ENCODE measurements around the gene ATP2B3. TPM values are rescaled to one million over a fixed set of nuclear protein-coding genes. Genes with fewer than 3 reads are reported as not detected.

The ATP2B3 gene
- total RNA-seq, 1 donor from 2014 or later = 0.43 TPM

DNA sequence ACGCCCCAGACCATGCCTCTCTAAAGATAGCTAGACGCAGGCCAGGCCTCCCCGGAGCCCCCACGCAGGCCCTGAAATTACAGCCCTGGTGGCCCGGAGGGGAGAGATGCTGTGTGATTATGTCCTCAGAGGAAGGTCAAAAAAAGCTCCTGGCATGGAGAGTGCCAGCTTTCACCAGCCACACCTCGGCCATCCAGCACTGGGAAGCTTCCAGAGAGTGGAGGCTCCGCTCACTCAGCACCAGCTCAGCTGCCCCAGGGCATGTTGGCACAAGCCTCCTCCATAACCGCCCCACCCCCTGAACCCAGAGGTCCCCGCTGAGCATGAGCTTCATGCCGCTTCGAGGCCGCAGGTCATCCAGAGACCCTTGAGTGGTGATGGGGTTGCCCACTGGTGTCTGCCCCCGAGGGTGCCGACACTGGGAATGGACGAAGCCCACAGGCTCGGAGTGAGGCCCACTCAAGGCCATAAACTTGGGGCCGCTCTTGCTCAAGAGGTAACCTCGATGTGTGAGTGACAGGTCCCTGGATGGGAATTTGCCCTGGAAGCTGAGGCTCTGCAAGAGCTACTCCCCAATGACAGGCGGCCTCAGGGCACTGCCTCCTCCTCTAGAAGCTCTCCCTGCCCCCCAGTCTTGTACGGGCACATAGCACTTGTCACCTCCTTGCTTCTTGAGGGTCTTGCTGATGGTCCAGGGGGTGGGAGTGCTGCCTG is 27.1 kb upstream of the ATP2B3 start:
- TF ChIP-seq CTCF (conservative IDR thresholded peaks at IDR 0.05) = no peak
- no peaks in the 10 kb centered on the region for H3K9me3 Mint-ChIP-seq
- no peak overlapping the region for H3K4me3 Mint-ChIP-seq
- no peaks in the 10 kb centered on the region for H3K36me3 Mint-ChIP-seq
- H3K27me3 Mint-ChIP-seq = no peaks in the 10 kb centered on the region
- peaks cover 5% of the 10 kb centered on the region for H3K4me1 Mint-ChIP-seq (ENCODE audit: unreplicated experiment)
- no peak overlapping the region for H3K27ac Mint-ChIP-seq
- DNase-seq (ENCODE audit: extremely low spot score, unreplicated experiment) = no peak

- H3K4me3 Mint-ChIP-seq = no peak overlapping the region
- H3K9me3 Mint-ChIP-seq = no peaks in the 10 kb centered on the region
- peaks cover 5% of the 10 kb centered on the region for H3K4me1 Mint-ChIP-seq (ENCODE audit: unreplicated experiment)
- no peak for TF ChIP-seq CTCF (conservative IDR thresholded peaks at IDR 0.05)
- no peaks in the 10 kb centered on the region for H3K36me3 Mint-ChIP-seq
- no peaks in the 10 kb centered on the region for H3K27me3 Mint-ChIP-seq
- H3K27ac Mint-ChIP-seq = no peak overlapping the region
- DNase-seq (ENCODE audit: extremely low spot score, unreplicated experiment) = no peak
Observed at GRCh38 chrX:153491351-153491914, 26.0 kb upstream of the ATP2B3 start.

DNA sequence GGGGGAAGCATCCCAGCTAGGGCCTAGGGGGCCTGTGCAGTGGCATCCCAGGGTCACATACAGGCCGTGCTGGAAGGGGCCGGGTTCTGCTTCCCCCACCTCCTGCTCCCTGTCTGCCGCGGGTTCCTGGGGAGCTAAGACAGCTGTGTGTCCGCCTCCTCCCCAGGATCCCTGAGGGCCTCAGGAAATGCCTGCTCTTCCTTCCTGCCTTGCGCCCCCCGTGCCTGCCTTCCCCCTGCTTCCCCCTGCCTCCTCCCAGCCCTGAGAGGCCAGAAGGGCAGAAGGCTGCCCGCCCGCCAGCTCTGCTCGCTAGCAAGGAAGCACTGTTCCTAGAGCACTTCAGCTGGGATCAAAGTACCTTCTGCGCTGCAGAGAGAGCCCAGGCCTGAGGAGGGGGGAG is 25.5 kb upstream of the ATP2B3 start:
- Mint-ChIP-seq H3K27ac (no peak overlapping the region), H3K27me3 (no peaks in the 10 kb centered on the region), H3K4me3 (no peak overlapping the region), H3K4me1 (ENCODE audit: unreplicated experiment) (peaks cover 5% of the 10 kb centered on the region), H3K36me3 (no peaks in the 10 kb centered on the region), H3K9me3 (no peaks in the 10 kb centered on the region)
- no peak for TF ChIP-seq CTCF (conservative IDR thresholded peaks at IDR 0.05)
- no peak for DNase-seq (ENCODE audit: extremely low spot score, unreplicated experiment)

- no peaks in the 10 kb centered on the region for H3K27me3 Mint-ChIP-seq
- no peak overlapping the region for H3K27ac Mint-ChIP-seq
- H3K9me3 Mint-ChIP-seq = no peaks in the 10 kb centered on the region
- DNase-seq (ENCODE audit: extremely low spot score, unreplicated experiment) = no peak
- no peak overlapping the region for H3K4me3 Mint-ChIP-seq
- H3K4me1 Mint-ChIP-seq (ENCODE audit: unreplicated experiment) = peaks cover 5% of the 10 kb centered on the region
- no peak for TF ChIP-seq CTCF (conservative IDR thresholded peaks at IDR 0.05)
- H3K36me3 Mint-ChIP-seq = no peaks in the 10 kb centered on the region
Observed at GRCh38 chrX:153492543-153492942, 24.9 kb upstream of the ATP2B3 start.

DNA sequence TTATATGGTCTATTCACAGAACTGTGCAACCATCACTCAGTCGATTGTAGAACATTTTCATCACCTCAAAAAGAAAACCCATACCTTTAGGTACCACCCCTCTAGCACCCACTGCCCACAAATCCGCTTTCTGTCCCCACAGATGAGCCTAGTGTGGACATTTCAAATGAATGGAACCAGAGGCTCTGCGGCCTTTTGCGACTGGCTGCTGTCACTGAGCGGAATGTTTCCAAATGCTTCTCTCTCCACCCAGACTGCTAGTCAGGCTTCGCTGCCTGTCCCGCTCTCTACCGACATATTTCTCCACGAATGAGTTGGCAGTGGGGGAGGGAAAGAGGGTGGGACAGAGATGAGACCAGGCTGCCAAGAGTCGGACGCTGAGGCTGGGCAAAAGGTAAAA is 24.4 kb upstream of the ATP2B3 start:
- no peaks in the 10 kb centered on the region for H3K27me3 Mint-ChIP-seq
- no peak overlapping the region for H3K4me3 Mint-ChIP-seq
- peaks cover 5% of the 10 kb centered on the region for H3K4me1 Mint-ChIP-seq (ENCODE audit: unreplicated experiment)
- no peaks in the 10 kb centered on the region for H3K9me3 Mint-ChIP-seq
- TF ChIP-seq CTCF (conservative IDR thresholded peaks at IDR 0.05) = no peak
- no peak overlapping the region for H3K27ac Mint-ChIP-seq
- no peak for DNase-seq (ENCODE audit: extremely low spot score, unreplicated experiment)
- no peaks in the 10 kb centered on the region for H3K36me3 Mint-ChIP-seq
